Stimulated activated naive CD4-positive, alpha-beta T cell (primary cell): ENCODE data around the gene KIF9.
"Not testable (repeated sequence)": the region's sequence is repeated elsewhere in the genome, so short reads cannot be mapped to it uniquely, and the experiment has no call there.

Experiments used
- DNase-seq, 6 experiments: peaks; one replicate each; lab custom pipeline; 2025; lab: John Stamatoyannopoulos, UW

Gene KIF9

DNA sequence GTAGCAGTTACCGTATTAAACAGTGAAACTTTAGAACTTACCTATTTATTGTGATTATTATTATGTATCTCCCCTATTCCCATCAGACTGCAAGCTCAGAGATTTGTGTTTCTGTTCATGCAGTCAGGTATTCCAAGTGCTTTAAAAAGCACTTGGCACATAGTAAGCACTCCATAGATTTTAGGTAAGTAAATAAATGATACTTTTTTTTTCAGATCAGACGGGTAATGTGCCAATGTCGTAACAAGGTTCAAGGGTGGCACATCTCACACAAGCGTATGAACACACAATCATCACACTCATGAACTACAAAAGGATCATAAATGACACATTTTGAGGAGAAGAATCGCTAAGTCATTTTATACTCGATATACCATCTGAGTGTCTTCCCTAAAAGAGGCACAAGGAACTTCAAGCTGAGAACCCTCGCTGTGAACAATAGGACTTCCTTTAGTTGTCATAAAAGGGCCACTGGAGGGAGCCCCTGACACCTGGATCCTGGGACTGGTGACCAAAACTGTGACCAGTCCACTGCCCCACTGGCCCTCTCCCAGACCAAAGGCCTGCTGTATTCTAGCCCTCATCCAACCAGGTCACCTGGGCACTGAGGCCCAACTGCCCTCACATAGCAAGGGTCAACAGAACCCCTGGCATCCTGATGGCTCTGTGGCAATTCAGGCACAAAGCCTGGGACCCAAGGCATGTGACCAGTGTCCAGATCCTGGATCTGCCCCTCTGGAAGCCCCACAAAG lies 32.1 kb downstream of the KIF9 start:
- no peak for DNase-seq

DNA sequence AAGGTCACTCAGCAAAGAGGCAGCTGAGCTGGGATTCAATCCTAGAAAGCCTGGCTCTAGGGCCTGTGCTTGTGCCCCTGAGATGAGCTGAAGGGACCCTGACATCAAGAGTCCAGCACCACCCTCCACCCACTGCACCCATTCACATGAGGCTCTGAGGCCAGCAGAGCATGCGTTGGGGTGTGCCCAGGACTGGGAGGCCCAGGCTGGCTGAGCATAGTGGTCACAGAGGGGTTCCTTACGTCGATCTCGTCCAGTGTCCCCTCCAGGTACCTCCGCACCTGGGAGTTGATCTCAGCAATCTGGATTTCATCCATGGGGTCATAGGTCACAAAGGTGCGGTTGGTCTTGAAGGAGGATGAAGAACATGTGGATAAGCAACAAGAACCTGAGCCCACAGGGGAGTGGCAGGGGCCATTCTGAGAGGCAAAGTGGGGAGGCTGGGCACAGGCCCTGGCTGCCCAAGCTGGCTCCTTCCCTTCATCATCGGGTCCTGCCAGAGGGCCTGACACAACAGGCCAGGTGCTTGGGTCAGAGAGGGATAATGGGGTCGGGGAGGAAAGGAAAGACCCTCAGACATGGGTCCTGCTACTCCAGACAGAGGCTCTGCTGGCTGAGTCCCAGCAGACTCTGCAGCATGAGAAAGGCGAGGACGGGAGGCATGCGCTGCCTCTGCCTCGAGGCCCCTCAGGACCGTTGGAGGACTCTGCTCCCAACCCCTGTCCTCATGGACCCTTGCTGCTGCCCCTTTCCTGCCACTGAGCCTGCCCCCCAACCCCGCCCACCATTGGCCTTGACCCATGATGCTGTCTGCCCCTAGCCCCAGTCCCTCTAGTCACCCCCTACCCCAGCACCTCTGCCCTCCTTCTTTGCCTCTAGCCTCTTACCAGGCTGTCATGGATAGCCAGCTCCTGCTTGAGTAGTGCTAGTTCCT lies 35.2 kb downstream of the KIF9 start:
- no peak for DNase-seq

DNA sequence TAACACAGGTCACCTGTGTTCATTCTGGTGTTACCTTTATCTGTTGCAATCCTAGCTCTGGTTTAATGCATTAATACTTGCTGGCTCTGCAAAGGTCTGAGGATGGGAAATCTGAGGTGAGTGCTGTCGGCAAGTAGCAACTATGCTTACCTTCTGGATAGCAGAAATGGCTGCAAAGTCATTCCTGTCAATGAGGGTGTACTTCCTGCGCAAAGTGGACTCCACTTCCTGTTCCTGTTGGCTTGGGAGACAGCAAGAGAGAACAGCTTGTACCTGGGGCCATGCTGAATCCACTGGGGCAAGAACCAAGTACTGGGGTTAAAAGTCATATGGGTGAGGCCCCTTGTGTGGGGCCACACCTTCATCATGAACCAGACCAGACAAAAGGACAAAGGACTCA lies 37.3 kb downstream of the KIF9 start:
- DNase-seq, result no peak

DNA sequence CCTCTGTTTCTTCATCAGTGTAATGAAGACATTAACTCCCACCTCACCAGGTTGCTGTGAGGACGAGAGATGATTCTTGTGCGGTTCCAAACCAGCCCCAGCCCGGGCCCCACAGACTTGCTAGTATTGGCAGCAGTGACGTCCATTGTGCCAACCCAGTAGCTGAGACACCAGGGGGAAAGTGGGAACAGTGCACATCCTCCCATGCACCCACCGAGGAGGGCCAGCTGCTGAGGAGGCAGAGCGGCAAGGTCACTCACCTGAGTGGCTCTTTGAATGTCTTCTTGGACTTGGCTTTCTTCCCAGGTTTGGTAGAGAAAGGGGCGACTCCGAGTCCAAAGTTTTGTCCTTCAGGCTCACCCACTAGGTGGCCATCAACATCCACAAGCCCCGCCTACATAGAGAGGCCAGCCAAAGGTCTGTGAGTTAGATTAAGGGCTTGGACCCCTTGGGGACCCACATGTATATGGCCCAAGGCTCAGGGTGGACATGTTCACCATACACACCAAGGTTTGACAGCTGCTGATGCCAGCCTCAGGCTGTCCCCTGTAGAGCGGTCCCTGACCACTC lies 38.0 kb downstream of the KIF9 start:
- no peak for DNase-seq

DNA sequence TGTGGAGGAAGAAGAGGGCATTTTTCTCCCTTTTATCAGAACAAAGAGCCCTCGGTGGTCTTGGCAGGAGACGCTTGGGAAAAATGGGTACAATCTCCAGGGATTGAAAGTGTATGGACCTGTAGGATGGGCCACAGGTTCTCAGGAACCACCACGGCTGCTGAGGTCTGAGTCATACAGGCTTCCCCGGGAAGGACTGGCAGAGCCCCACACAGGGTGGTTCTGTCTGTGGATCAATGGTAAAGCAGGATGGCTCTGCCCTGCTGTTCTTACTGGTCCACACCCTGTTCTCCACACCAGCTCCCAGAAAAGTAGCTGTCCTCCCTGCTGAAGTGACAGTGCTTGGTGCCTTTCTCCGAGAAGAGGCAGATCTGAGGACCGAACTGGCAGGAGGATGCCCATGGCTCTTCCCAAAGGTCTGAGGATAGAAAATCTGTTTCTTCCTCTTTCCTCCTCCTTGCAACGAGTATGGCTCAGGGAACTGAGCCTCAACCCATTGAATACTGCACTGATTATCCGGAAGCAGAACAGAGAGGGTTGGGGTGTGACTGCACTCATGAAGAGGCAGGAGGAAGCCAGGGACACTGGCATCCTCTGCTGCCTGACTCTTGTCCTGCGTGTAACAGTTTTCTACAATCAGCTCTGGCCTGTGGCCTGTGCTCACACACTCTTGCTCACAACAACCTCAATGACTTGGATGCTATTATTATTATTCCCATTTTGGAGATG lies 39.0 kb downstream of the KIF9 start:
- no peak for DNase-seq

DNA sequence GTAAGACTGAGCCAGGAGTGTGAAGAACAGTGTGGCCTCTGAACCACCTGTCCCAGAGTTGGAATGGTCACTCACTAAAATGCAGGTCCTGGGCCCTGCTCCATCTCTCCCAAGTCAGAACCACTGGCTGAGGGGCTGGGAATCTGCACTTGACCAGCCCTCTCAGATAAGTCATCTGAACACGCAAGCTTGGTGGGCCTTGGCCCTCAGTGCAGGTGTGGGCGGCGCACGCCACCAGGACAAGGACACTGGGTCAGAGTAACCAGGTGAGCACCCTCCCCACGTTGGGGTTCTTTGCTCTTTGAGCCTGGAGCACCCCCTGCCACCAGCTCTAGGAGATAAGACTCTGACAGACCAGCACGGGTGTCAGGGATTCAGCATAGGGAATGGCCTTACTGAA lies 42.7 kb downstream of the KIF9 start:
- no peak for DNase-seq

DNA sequence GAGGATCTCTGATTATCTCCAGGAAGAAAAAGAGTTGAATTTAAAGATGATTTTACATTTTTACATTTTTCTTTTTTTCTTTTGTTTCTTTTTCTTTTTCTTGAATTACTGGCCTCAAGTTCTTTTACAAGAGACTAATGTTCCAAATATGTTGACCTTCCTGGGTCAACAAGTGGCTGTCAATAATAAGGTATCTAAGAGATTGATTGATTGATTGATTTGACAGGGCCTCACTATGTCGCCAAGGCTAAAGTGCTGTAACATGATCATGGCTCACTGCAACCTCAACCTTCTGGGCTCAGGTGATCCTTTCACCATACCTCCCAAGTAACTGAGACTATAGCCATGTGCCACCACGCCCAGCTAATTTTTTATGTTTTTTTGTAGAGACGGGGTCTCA lies 44.6 kb downstream of the KIF9 start:
- DNase-seq, result no peak

DNA sequence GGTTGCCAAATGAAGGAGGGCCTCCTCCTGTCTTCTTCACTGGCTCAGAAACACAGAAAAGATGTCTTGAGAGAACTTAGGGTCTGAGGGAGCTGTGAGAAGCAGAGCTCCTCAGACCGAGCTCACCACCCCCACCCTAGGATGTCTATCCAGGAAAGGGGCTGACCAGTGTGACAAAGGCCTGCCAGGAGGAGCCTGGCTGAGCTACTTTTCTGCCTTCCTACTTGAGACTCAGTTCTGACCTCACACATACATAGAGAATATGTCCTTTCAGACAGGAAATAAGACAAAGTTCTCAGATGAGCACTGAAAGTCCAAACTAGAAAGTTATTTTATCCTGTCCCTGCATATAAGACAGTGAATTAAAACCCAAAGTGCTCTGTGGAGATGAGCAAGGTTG lies 54.5 kb downstream of the KIF9 start:
- no peak for DNase-seq

DNA sequence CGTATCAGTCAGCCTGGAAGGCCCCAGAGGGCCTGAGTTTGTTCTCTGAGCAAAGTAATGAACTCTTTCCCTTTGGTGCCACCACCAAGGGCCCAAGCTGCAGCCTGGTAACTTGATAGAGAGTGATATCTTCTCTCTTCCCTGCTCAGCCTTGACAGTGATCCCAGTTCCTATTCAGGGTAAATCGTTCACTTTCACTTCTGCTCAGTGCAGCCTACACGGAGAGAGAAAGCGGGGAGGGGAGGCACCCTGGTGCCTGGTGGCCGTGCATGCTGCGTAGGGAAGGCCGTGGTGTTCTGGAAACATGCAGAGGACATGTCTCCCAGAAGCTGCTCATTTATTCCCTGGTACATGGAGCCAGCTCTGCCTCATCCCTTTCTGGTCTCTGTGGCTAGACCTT lies 54.9 kb downstream of the KIF9 start:
- no peak for DNase-seq

DNA sequence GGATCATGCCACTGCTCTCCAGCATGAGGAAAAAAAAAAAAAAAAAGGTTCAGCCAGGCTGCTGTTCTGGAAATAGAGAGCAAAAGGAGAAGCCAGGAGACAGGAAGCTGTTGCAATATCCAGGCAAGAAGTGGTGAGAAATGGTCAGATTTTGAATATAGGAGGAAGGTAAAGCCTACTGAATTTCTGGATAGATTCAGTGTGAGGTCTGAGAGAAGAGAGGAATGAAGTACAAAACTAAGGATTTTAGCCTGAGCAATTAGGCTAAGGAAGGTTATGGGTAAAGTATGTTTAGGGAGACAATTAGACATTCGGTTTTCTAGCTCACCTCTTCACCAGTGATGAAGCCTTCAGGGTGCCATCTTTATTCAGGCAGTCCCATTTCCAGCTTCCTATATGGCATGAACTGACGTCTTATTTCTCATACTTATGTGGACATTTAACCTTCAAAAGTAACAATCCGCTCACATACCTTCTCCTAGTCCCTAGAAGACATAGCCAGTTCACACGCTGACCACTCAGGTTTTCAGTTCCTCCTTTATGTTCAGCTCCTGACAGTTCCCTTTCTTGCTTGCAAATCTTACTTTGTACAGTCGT lies 57.2 kb downstream of the KIF9 start:
- DNase-seq, result no peak

DNA sequence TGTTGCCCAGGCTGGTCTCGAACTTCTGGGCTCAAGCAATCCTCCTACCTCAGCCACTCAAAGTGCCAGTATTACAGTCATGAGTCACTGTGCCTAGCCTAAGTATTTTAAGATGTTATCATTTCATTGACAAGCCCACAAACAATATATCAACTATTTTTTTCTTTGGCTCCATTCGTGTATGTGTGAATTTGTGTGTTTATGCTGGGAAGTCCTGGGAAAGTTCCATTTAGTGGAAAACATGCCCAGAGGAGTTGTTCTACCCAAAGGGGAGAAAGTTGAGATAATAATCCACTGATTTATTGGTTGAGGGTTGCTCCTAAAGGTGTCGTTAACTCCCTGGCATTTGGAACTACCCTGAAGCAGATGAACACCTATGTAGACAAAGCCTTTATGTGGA lies 58.8 kb downstream of the KIF9 start:
- no peak for DNase-seq

DNA sequence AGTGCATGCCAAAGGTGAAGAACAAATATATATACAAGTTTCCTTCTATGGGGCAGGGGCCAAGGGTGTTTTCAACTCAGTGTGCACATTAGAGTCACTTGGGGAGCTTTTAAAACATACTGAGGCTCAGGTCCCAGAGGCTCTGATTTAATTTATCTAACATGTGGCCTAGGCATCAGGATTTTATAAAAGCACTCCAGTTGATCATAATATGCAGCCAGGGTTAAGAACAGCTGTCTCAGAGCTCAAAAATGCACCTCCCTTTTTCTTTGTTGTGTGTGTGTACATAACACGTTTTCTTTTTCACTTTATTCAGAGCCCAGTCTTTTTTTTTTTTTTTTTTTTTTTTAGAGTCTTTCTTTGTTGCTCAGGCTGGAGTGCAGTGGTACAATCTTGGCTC lies 60.8 kb downstream of the KIF9 start:
- DNase-seq, result no peak

DNA sequence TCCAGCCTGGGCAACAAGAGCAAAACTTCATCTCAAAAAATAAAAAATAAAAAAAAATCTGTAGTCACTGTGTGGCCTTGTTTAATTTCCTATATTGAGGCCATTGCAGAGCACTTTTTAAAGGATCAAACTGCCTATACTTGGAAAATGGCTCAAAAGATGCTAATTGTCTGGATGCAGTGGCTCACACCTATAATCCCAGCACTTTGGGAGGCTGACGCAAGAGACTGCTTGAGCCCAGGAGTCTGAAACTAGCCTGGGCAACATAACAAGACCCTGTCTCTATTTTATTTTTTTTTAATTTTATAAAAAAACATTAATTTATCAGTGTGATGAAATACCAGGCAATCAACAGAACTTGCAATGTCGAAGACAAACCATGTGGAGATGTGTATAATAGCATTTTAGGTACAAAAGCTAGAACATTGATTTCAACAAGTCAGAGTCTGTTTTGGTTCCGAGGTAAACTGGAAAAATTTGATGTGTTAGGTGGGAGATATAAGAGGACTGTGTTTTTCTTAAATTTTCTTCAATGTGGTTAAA lies 71.7 kb downstream of the KIF9 start:
- DNase-seq, result no peak

DNA sequence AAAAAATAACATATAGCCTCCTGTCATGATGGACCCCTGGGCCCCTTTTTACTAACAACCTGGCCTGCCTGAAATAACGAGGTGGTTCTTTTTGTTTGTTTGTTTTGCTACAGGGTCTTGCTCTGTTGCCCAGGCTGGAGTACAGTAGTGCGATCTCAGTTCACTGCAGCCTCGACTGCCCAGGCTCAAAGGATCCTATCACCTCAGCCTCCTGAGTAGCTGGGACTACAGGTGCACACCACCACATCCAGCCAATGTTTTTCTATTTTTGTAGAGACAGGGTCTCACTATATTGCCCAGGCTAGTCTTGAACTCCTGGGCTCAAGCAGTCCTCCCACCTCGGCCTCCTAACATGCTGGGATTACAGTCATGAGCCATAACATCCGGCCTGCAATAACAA lies 76.6 kb downstream of the KIF9 start:
- not testable (repeated sequence) for DNase-seq

DNA sequence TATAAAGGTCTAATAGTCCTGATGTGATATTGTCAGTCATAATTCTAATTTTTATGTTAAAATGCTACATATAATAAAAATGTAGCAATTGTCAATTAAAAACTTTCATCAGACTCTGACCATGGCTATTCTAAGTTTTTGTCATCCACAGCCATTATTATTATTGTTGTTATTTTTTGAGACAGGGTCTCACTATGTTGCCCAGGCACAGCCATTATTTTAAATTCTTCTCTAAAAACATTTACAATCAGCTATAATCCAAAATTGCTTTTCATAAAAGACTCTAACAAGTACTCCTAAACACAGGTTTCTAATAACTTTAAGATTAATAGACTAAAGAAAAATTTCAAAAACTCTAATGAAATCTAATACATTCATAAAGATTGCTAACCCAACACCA lies 77.7 kb downstream of the KIF9 start:
- DNase-seq, result no peak

DNA sequence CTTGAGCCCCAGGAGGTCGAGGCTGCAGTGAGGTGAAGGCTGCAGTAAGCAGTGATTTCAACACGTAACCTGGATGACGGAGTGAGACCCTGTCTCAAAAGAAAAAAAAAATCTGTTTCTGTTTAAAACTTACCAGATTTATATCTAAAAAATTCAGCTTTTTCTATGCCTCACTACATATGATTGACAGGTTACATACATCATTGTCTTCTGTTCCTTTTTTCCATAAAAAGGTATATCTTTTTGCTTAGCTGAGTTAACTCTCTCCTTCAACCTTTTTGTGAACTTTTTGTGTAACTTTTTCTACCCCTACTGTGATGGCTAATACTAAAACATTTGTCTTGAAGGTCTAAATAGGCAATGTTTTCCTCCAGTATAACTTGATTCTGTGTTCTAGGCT lies 80.1 kb downstream of the KIF9 start:
- no peak for DNase-seq

DNA sequence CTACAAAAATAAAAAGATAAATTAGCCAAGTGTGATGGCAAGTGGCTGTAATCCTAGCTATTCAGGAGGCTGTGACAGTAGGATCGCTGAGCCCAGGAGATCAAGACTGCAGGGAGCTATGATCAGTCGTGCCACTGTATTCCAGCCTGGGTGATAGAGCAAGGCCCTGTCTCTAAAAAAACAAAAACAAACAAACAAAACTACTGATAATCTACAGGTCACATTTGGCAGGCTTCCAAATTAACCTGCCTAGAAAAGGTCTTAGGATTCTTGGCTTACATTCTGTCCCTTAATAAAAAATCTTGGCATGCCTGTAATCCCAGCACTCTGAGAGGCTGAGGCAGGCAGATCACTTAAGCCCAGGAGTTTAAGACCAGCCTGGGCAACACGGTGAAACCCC lies 85.3 kb downstream of the KIF9 start:
- DNase-seq, result no peak

DNA sequence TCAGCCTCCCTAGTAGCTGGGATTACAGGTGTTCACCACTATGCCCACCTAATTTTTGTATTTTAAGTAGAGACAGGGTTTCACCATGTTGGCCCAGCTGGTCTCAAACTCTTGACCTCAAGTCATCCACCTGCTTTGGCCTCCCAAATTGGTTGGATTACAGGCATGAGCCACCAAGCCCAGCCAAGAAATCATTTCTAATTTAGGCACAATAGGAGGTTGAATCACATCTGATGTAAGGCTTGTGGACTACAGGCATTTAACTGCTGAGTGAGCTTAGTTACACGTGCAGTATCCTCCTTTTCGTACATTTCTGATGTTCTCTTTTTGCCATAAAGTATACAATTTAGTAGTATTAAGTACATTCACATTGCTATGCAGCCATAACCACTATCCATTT lies 87.6 kb downstream of the KIF9 start:
- no peak for DNase-seq

DNA sequence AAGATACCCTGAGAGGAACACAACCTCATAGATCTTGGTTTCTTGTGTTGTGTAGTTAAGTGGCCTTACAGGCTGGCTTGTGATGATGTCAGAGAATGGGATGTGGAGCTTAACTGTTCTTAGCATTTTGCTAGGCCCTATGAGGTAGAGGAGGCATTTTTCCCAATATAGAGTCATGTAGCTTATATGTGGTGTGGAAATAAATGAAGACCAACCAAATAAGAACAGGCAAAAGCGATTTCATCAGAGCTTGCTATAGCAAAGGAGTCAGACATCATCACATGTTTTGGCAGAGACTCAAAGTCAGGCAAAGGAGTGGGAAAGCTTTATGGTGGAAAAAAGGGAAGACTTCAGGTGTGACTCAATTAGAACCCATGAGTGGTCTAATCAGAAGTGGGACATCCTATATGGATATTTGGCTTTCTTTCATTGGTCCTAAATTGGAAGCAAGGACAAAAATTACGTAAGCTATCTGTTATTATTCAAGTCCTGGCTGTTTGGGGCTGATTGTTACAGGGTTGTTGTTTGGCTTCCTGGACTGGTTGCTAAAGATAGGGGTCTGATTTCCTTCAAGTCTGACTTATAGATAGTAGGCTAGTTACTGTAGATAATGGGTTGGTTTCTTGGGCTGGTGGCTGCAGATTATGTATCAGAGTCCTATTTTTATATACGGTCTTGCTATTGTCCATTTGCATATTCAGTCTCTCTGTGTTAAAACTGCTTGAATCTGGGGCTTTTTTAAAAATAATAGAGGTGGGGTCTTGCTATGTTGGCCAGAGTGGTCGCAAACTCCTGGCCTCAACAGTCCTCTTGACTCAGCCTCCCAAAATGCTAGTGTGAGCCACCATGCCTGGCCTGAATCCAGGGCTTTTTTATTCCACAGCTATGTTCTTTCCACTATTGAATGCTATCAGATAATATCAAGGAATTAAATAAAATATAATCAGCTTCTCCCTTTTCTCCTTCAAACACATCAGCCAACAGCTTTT lies 88.4 kb downstream of the KIF9 start:
- DNase-seq, result no peak

DNA sequence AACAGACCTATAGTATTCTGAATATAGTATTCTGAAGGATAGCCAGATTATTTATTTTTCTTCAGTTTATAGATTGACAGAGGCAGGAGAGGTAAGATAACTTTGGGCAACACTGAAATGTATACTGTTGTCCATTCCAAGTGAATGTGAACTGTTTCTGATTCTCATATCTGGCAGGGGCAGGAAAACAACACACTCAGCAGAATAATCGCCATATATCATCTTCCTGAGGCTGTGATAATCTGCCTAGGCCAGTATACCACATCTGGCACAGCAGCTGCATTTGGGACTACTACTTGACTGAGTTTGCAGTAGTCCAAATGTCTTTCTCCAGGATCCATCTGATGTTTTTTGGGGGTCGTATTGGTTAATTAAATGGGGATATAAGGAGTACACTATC lies 96.3 kb downstream of the KIF9 start:
- no peak for DNase-seq
